Stimulated activated naive CD4-positive, alpha-beta T cell treated with Interleukin-2 at 50 U/mL for 16 hours (primary cell): ENCODE results near the gene THSD4.
A peak's percentile ranks its signal among the peaks of the same experiment; 100 is the strongest.

Experiments used
- DNase-seq: peaks from one replicate; lab custom pipeline; 2025; lab: John Stamatoyannopoulos, UW

The THSD4 gene

GRCh38 chr15:71753346-71753745 is 638.1 kb downstream of the THSD4 start:
- DNase-seq, result no peak

GRCh38 chr15:71754660-71755059 is 639.4 kb downstream of the THSD4 start:
- DNase-seq, result no peak

- no peak for DNase-seq
Measured at GRCh38 chr15:71755092-71755970, 640.1 kb downstream of the THSD4 start.

- no peak for DNase-seq
Measured at GRCh38 chr15:71756599-71757352, 641.5 kb downstream of the THSD4 start.

GRCh38 chr15:71757741-71758530 is 642.7 kb downstream of the THSD4 start:
- DNase-seq, result no peak

GRCh38 chr15:71758711-71759110 is 643.4 kb downstream of the THSD4 start:
- DNase-seq, result no peak

- no peak for DNase-seq
Measured at GRCh38 chr15:71760852-71761251, 645.6 kb downstream of the THSD4 start.

GRCh38 chr15:71761649-71762048 is 646.4 kb downstream of the THSD4 start:
- DNase-seq, result no peak

- no peak for DNase-seq
Measured at GRCh38 chr15:71768184-71768583, 652.9 kb downstream of the THSD4 start.

GRCh38 chr15:71773206-71773859 is 658.1 kb downstream of the THSD4 start:
- DNase-seq, result no peak

GRCh38 chr15:71775856-71776255 is 660.6 kb downstream of the THSD4 start:
- no peak for DNase-seq

- DNase-seq, result no peak
Measured at GRCh38 chr15:71776304-71776703, 661.0 kb downstream of the THSD4 start.

GRCh38 chr15:71777216-71777943 is 662.1 kb downstream of the THSD4 start:
- DNase-seq, result no peak

- no peak for DNase-seq
Measured at GRCh38 chr15:71779073-71779797, 664.0 kb downstream of the THSD4 start.

- DNase-seq, result peak; percentile 22
Measured at GRCh38 chr15:71780115-71780976, 665.1 kb downstream of the THSD4 start.

GRCh38 chr15:71781179-71781964 is 666.1 kb downstream of the THSD4 start:
- DNase-seq, result no peak

- DNase-seq, result no peak
Measured at GRCh38 chr15:71781965-71782265, 666.6 kb downstream of the THSD4 start.

GRCh38 chr15:71782422-71783165 is 667.3 kb downstream of the THSD4 start:
- DNase-seq, result no peak
